Epithelial cell of prostate (primary cell): ENCODE measurements around the gene SPRTN.
A peak's percentile ranks its signal among the peaks of the same experiment; 100 is the strongest.

ENCODE experiments used
- DNase-seq: peaks from one replicate; pipeline ENCODE4 v3.0.0-alpha.2; 2011; ENCODE audit warnings: low read depth, low spot score
- H3K27ac ChIP-seq: fragments of 450-650 bp; 2 replicates; pipeline ENCODE4 v1.5.1; 2017; ENCODE audit warnings: mild to moderate bottlenecking

Gene SPRTN, protein sequence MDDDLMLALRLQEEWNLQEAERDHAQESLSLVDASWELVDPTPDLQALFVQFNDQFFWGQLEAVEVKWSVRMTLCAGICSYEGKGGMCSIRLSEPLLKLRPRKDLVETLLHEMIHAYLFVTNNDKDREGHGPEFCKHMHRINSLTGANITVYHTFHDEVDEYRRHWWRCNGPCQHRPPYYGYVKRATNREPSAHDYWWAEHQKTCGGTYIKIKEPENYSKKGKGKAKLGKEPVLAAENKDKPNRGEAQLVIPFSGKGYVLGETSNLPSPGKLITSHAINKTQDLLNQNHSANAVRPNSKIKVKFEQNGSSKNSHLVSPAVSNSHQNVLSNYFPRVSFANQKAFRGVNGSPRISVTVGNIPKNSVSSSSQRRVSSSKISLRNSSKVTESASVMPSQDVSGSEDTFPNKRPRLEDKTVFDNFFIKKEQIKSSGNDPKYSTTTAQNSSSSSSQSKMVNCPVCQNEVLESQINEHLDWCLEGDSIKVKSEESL

GRCh38 chr1:231338270-231339128 lies at the start of gene SPRTN:
SPRTN (plus strand) TSS chr1:231338293; CDS start chr1:231338384, 91 bp downstream.
- H3K27ac ChIP-seq: peak within 1 kb of the TSS; percentile 94
- no peak for DNase-seq

GRCh38 chr1:231295938-231296337 lies 42.2 kb upstream of the SPRTN start:
- no peak for DNase-seq

DNA sequence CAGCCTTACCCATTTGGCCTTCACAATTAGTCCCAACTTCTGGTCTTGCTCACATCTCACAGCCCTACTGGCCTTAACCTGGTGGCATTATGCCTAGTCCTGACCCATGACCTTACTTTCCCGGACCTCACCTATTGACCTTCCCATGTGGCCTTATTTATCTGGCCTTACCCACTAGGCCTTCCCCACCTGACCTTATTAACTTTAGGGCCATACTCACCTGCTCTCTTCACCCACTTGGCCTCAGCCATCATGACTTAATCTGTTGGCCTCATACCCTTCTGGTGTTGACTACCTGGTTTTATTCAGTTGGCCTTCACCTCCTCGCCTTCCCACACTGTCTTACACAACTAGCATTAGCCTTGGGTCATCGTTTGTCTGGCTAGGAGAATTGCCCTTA lies 36.1 kb upstream of the SPRTN start:
- no peak overlapping the region for H3K27ac ChIP-seq
- no peak for DNase-seq

More at GRCh38 chr1:231295938-231296337, 42.2 kb upstream of the SPRTN start:
- no peak overlapping the region for H3K27ac ChIP-seq

DNA sequence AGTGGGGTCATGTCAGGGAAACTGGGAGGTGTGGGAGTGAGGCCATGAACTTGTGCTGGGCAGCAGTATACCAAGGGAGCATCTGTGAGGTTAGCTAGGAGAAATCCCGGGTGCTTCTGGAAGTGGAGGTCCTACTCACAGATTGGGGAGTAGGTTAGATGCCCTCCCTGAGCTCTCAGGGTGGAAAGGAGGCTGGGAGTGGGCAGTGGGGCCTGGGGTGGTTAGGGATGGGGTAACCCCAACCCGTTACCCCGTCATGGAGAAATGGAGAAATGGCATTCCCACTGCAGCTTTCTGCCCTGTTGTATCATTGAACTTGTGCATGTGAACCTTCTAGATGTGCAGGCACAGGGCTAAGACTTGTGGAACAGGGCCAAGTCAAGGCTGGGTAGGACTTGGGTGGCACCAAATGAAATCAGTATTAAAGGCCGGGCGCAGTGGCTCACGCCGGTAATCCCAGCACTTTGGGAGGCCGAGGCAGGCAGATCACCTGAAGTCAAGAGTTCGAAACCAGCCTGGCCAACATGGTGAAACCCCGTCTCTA lies 27.6 kb upstream of the SPRTN start:
- H3K27ac ChIP-seq: no peak overlapping the region
- DNase-seq: no peak

- no peak for DNase-seq
- no peak overlapping the region for H3K27ac ChIP-seq
Measured at GRCh38 chr1:231311720-231312431, 26.2 kb upstream of the SPRTN start.

DNA sequence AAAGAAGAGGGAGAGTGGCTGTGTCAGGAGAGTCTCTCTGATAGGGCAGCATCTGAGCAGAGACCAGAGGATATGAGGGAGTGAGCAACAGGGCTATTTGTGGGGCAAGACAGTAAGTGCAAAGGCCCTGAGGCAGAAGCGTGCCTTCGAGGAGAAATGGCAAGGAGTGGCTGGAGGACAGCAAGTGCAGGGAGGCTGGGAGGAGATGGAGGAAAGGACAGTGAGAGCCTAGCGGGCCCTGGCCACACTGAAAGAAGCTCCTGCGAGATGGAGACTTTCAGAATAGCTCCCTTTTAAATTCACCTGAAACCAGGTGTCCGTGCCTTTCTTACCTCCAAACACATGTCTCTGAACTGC lies 25.7 kb upstream of the SPRTN start:
- no peak overlapping the region for H3K27ac ChIP-seq
- no peak for DNase-seq

GRCh38 chr1:231313661-231314060 lies 24.4 kb upstream of the SPRTN start:
- no peak overlapping the region for H3K27ac ChIP-seq
- no peak for DNase-seq

DNA sequence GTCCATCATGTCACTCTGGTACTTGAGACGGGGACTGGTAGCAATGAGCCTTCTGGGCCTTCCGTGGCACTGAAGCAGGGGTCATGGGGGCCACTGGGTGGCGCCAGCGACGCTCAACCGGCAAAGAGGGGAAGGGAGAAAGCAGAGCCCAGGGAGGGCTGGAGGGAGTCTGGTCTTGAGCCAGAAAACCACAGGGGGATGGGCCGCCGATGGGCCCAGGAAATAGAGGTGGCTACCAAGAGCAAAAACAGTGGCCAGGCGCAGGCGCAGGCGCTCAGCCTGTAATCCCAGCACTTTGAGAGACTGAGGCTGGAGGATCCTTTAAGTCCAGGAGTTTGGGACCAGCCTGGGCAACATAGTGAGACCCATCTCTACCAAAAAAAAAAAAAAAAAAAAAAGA lies 22.2 kb upstream of the SPRTN start:
- no peak overlapping the region for H3K27ac ChIP-seq
- DNase-seq: no peak

- no peak overlapping the region for H3K27ac ChIP-seq
- no peak for DNase-seq
Measured at GRCh38 chr1:231317306-231318014, 20.6 kb upstream of the SPRTN start.

DNA sequence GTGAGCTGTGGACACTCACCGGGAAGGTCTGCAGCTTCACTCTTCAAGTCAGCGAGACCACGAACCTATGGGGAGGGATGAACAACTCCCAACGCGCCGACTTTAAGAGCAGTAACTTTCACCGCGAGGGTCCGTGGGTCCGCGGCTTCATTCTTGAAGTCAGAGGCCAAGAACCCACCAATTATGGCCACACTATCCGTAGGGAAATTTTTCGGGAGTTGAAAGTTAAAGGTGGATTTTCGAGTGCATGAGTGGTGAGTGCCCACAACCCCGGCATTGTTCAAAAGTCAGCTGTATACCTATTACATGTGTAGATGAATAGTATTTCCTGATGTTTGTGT lies 20.1 kb upstream of the SPRTN start:
- H3K27ac ChIP-seq: no peak overlapping the region
- DNase-seq: no peak

DNA sequence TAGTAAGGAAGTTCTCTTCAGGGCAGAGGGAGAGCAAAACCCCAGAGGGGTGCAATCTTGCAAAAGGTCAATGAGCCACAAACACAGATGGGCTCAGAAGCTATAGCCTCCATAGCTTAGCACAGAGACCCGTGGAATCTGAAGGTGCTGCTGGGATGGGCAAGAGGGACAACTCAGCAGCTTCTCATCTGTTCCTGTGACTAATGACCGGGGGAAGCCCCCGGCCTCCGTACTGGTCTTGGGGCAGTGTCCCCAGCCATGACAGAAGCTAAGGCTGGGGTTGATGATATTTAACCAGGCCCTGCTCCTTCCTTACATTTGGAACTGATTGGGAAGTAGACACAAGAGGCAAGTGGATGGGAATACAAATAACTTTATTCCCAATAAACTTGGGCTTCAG lies 19.5 kb upstream of the SPRTN start:
- no peak overlapping the region for H3K27ac ChIP-seq
- DNase-seq: no peak

DNA sequence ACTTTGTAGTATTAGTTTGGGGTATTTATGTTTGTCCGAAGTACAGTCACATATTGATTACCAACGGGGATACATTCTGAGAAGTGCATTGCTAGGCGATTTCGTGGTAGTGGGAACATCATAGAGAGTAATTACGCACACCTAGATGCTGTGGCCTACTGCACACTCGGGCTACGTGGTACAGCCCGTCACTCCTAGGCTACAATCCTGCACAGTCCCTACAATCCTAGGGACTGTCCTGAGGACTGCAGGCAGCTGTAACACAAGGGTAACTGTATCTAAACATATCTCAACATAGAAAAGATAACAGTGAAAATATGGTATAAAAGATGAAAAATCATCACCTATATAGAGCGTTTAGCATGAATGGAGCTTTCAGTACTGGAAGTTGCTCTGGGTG lies 19.0 kb upstream of the SPRTN start:
- DNase-seq: no peak
- H3K27ac ChIP-seq: no peak overlapping the region

DNA sequence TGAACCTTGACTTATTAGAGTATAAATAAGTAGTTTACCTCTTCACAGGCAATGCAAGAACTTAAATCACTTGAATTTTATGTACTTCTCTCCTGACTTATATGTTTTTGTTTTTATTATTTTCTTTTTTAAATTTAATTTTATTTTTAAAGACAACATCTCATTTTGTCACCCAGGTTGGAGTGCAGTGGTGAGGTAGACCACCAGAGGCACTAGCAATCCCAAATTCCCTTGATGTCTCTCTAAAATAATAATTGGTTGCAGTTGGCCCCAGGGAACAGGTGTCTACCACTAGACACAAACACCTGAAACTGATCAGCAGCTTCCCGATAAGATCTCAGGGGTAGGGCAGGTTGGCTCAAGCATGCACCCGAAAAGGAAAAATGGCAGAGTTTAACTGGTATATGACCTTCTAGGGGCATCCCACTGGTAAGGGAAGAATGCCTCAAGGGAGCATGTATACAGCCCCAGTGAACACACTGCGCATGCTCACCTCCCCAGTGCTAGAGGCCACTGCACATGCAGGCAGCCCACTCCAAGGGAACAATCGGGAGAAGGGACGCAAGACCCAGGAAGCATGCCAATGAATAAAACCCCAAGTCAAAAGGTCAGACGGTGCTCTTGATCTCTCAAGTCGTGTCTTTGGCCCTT lies 15.1 kb upstream of the SPRTN start:
- DNase-seq: no peak
- H3K27ac ChIP-seq: no peak overlapping the region

- DNase-seq: no peak
Measured at GRCh38 chr1:231324660-231325059, 13.4 kb upstream of the SPRTN start.

GRCh38 chr1:231326248-231326647 lies 11.8 kb upstream of the SPRTN start:
- no peak overlapping the region for H3K27ac ChIP-seq
- DNase-seq: no peak

More at GRCh38 chr1:231324660-231325059, 13.4 kb upstream of the SPRTN start:
- H3K27ac ChIP-seq: no peak overlapping the region

- no peak for DNase-seq
- H3K27ac ChIP-seq: no peak overlapping the region
Measured at GRCh38 chr1:231327617-231328016, 10.5 kb upstream of the SPRTN start.

- no peak for DNase-seq
- H3K27ac ChIP-seq: no peak overlapping the region
Measured at GRCh38 chr1:231329483-231329882, 8.6 kb upstream of the SPRTN start.

DNA sequence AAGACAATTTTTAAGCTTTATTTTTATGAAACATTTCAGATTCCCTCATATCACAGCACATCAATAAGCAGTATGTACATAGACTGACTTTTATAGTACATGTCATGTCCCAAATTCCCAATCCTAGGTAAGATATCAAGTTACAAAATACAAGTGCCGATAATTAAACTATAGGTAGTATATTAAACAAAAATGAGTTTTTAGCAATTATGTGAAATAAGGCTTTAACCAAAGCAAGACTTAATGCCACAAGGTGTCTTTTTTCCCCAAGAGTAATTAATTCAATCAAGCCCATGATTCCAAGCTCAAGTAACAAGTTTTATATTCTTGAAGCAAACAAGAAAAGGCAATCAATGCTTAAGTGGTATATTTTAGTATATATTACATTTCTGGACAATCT lies 5.3 kb upstream of the SPRTN start:
- no peak for DNase-seq
- H3K27ac ChIP-seq: no peak overlapping the region

GRCh38 chr1:231334079-231334666 lies 3.9 kb upstream of the SPRTN start:
- no peak overlapping the region for H3K27ac ChIP-seq
- DNase-seq: no peak
